Thoracic aorta (tissue), 2 donors: ENCODE results near the gene OR10S1. TPM values are rescaled to one million over a fixed set of nuclear protein-coding genes. Genes with fewer than 3 reads are reported as not detected.

Experiments used
- ATAC-seq: fragments of 150-250 bp; one replicate; pipeline ENCODE4 v1.8.0; 2017; ENCODE audit warnings: low read depth; ENCODE audit not compliant: insufficient number of reproducible peaks, low FRiP score
- DNase-seq: peaks from one replicate; pipeline ENCODE4 v3.0.0-alpha.2; 2020; ENCODE audit warnings: low spot score
- H3K27ac ChIP-seq, 2 donors: fragments of 200-600 bp; sonication (generic); 1 replicate in 1 of 2; 2 replicates in 1 of 2; pipeline ENCODE4 v1.5.1; 2016; ENCODE audit warnings: mild to moderate bottlenecking in 2 of 2, moderate library complexity in 2 of 2
- H3K27me3 ChIP-seq: fragments of 200-600 bp; sonication (generic); replicated peaks from 2 replicates; pipeline ENCODE4 v1.6.0; 2016; ENCODE audit warnings: mild to moderate bottlenecking; ENCODE audit not compliant: insufficient read depth
- H3K36me3 ChIP-seq: fragments of 200-600 bp; sonication (generic); one replicate; pipeline ENCODE4 v1.5.1; 2016
- H3K4me1 ChIP-seq, 2 donors: fragments of 200-600 bp; sonication (generic); 1 replicate in 1 of 2; 2 replicates in 1 of 2; pipeline versions ENCODE4 v1.5.1 to v1.6.0; 2016; ENCODE audit warnings: low read depth in 2 of 2, mild to moderate bottlenecking in 1 of 2; ENCODE audit not compliant: control insufficient read depth in 1 of 2
- H3K4me3 ChIP-seq: fragments of 200-600 bp; sonication (generic); 2 replicates; pipeline ENCODE4 v1.5.1; 2016; ENCODE audit warnings: mild to moderate bottlenecking
- H3K9me3 ChIP-seq: fragments of 200-600 bp; sonication (generic); 2 replicates; pipeline ENCODE4 v1.5.1; 2016
- CTCF ChIP-seq: fragments of 200-600 bp; sonication (generic); IDR thresholded peaks from one replicate; pipeline ENCODE4 v1.5.1; 2019; ENCODE audit warnings: antibody characterized with exemption
- total RNA-seq, 2 donors: library from RNA; depleted of rRNA; stranded (reverse); fragments of >200 nt; gene quantifications; one replicate each; pipeline versions ENCODE4 v1.1.0 to v1.2.3, GENCODE V29; 2016

Gene OR10S1
- total RNA-seq, 2 donors from 2014 or later, result not detected

GRCh38 chr11:123943738-123944137 lies 33.8 kb downstream of the OR10S1 start, which contains the start of gene OR6T1:
Gene OR6T1, minus strand, starts transcription at chr11:123943838. Its CDS starts 0 bp downstream, at chr11:123943838.
- no peaks in the 10 kb centered on the region for H3K9me3 ChIP-seq
- no peaks in the 10 kb centered on the region for H3K36me3 ChIP-seq
- no peak for TF ChIP-seq CTCF
- no peaks in the 10 kb centered on the region for H3K4me1 ChIP-seq
- no peak within 1 kb of the TSS for H3K27ac ChIP-seq
- H3K4me3 ChIP-seq, result no peak within 1 kb of the TSS
- DNase-seq (no peak), ATAC-seq (no peak)
- no peaks in the 10 kb centered on the region for H3K27me3 ChIP-seq

- Histone ChIP-seq H3K27me3 (no peaks in the 10 kb centered on the region), H3K4me1 (no peaks in the 10 kb centered on the region), H3K4me3 (no peak overlapping the region), H3K36me3 (no peaks in the 10 kb centered on the region), H3K27ac (no peak overlapping the region), H3K9me3 (no peaks in the 10 kb centered on the region)
- DNase-seq (no peak), ATAC-seq (no peak)
- TF ChIP-seq CTCF, result no peak
Observed at GRCh38 chr11:123942413-123942812, 35.2 kb downstream of the OR10S1 start.

GRCh38 chr11:123939317-123939716 lies 38.3 kb downstream of the OR10S1 start, which contains the start of gene OR4D5:
Gene OR4D5, plus strand, starts transcription at chr11:123939617. Its CDS starts 0 bp downstream, at chr11:123939617.
- TF ChIP-seq CTCF, result no peak
- no peaks in the 10 kb centered on the region for H3K36me3 ChIP-seq
- H3K27ac ChIP-seq, result no peak within 1 kb of the TSS
- H3K27me3 ChIP-seq, result no peaks in the 10 kb centered on the region
- no peaks in the 10 kb centered on the region for H3K9me3 ChIP-seq
- DNase-seq (no peak), ATAC-seq (no peak)
- no peak within 1 kb of the TSS for H3K4me3 ChIP-seq
- H3K4me1 ChIP-seq, result no peaks in the 10 kb centered on the region

Other genes starting within 250 kb of the OR10S1 start
- 10 to 100 TPM in 1 of 2 donors, 1 to 10 TPM in 1; 3.9 to 10.9 TPM for gene ZNF202, start 236.1 kb downstream of the OR10S1 start, total RNA-seq
- gene OR6X1, start 223.3 kb downstream of the OR10S1 start, total RNA-seq, result not detected
- not detected for gene OR6M1, start 171.4 kb downstream of the OR10S1 start, total RNA-seq
- gene TMEM225, start 92.1 kb downstream of the OR10S1 start, total RNA-seq, result not detected
- gene OR8D4, start 75.6 kb downstream of the OR10S1 start, total RNA-seq, result not detected
- not detected for gene OR4D5, start 38.2 kb downstream of the OR10S1 start, total RNA-seq
- not detected for gene OR6T1, start 33.9 kb downstream of the OR10S1 start, total RNA-seq
- gene OR10G6, start 17.4 kb upstream of the OR10S1 start, total RNA-seq, result not detected
- gene OR10G4, start 35.2 kb upstream of the OR10S1 start, total RNA-seq, result not detected
- gene OR10G9, start 45.2 kb upstream of the OR10S1 start, total RNA-seq, result not detected
- gene OR10G8, start 49.0 kb upstream of the OR10S1 start, total RNA-seq, result not detected
- gene OR10G7, start 63.5 kb upstream of the OR10S1 start, total RNA-seq, result not detected
- gene VWA5A, start 137.7 kb upstream of the OR10S1 start, total RNA-seq, result 10 to 100 TPM; 32.8 to 44.4 TPM
- not detected for gene OR10D3, start 205.6 kb upstream of the OR10S1 start, total RNA-seq